ENCODE data around the gene SERP2.
A peak's percentile ranks its signal among the peaks of the same experiment; 100 is the strongest.

The SERP2 gene

GRCh38 chr13:44388427-44389059 lies 14.9 kb downstream of the SERP2 start:
- no peak for DNase-seq (ENCODE audit: low spot score)

GRCh38 chr13:44389060-44389666 lies 15.5 kb downstream of the SERP2 start:
- no peak for DNase-seq (ENCODE audit: low spot score)

- no peak for DNase-seq (ENCODE audit: low spot score)
Observed at GRCh38 chr13:44389876-44390275, 16.3 kb downstream of the SERP2 start.

- no peak for DNase-seq (ENCODE audit: low spot score)
Observed at GRCh38 chr13:44393391-44393790, 19.8 kb downstream of the SERP2 start.

DNA sequence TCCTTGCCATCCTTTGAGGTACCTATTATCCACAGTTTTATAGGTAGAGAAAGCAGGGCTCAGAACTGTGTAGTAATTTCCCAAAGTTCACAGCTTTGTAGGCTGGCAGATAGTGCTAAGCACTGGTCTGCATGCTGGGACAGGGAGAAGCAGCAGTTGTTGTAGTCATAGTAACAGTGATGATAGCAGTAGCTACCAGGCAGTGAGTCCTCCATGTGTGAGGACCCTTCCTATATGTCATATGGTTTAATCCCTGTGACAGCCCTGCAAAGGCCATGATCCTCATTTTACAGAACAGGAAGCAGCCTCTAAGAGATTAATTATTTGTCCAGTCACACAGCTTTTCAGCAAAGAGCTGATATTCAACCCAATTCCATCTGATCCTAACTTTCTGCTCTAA lies 21.0 kb downstream of the SERP2 start:
- no peak for DNase-seq (ENCODE audit: low spot score)

DNA sequence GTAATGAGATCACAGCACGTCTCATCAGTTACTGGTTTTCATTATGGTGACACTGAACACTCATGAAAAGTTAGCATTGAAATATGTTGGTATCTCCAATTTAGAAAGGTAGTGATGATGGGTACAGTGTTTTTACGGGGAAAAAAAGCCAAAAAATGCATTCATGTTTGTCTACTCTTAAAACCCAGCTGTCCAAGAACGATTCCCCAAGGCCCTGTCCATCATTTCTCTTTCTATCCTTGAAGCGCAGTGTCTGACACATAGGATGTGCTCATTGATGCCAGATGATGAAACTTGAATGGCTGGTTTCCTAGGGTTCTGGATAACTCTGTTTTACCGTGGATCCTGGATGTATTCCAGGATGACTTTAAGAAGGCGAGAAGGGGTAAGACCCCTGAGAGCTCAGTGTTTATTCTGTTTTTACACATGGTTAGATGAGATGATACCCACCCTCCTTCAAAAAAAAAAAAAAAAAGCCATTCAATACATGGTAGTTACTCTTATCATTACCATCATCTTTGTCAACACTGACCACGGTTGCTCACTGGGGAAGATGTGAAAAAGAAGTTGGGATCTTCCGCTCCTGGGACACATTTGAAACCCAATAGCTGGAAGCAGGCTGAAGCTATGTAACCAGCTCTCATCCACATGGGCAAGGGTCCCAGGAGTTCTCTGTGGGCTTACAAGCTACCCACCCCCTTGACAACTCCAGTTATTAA lies 22.5 kb downstream of the SERP2 start:
- no peak for DNase-seq (ENCODE audit: low spot score)

DNA sequence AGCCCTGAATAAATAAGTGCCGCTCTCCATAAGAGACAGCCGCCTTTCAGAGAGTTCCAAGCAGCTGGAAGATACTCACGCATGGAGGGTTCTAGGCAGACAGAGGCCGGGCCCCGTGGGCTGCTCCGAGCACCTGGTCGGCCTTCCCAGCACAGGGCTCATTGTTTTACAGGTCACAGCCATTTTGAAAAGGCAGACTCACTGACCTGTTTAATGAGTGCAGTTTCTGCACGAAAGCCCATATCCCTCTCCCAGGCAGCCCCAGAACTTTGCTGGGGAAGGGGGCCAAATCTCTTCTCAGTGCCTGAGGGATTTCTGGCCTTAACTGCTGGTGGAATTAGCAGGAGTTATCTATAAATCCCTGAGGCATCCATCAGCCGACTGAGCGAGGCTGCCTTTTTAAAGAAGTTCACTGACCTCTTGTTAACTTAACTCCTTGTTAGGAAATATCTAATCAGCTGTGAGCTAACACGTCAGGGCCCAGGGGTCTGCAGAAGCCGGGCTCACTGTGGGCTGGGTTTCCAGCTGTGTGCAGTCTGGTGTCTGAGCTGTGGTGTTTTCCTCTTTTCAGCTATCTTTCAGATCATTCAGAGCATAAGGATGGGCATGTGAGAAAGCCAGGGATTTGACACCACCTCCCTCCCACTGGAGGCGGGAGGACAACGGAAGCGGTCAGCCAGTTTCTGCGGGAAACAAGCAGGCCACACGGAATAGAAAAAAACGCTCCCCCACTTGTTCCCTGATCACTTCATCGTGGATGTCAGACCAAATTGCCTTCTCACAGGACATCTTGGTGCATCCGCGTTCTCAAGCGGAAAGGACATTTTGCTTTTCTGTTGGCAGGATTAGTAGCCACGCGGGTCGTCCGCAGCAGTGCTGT lies 23.3 kb downstream of the SERP2 start:
- no peak for DNase-seq (ENCODE audit: low spot score)

GRCh38 chr13:44397766-44398223 lies 24.2 kb downstream of the SERP2 start:
- no peak for DNase-seq (ENCODE audit: low spot score)

GRCh38 chr13:44398606-44399005 lies 25.0 kb downstream of the SERP2 start:
- no peak for DNase-seq (ENCODE audit: low spot score)

DNA sequence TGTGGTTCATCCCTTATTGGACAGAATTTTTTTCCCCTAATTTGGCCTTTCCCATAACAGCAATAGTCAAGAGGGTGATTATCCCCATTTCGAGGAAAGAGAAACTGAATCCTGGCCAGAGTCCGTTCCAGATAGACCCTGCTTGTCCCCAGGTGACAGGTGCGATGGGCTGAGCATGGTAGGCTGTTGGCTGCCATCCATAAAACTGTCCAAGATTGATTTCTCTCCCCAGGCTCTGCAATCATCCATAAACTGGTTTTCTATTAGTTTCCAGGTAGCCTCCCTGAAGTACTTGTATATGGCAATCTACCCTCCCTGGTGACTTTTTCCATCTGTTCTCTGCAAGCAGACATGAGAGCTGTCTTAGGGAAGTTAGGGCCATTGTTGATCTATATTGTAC lies 25.4 kb downstream of the SERP2 start:
- DNase-seq (ENCODE audit: low spot score): no peak

GRCh38 chr13:44400736-44401135 lies 27.1 kb downstream of the SERP2 start:
- no peak for DNase-seq (ENCODE audit: low spot score)

GRCh38 chr13:44401577-44401976 lies 28.0 kb downstream of the SERP2 start:
- DNase-seq (ENCODE audit: low spot score): no peak

DNA sequence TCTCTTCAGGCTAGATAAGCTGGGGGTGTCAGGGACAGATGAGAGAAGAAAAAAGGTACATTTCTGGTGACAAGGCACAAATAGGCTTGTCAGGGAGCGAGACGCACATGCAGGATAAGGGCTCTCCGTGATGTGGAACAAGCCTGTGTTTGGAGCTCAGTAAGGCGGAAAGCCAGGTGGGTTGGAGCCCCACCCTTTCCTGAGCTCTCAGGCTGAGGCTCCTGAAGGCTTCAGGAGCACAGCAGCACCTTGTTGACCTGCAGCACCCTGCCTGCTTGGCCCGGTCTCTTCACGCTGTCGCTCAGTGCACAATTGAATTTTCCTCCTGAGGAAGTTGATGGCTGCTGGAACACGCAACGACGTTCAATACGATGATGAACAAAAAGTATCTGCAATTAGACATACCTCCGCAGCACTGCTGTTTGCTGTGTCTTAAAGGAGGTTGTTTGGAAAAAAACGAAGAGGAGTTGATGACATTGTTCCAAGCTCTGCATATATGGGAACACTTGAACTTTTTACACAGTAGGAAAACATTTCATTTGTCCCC lies 29.3 kb downstream of the SERP2 start:
- no peak for DNase-seq (ENCODE audit: low spot score)

DNA sequence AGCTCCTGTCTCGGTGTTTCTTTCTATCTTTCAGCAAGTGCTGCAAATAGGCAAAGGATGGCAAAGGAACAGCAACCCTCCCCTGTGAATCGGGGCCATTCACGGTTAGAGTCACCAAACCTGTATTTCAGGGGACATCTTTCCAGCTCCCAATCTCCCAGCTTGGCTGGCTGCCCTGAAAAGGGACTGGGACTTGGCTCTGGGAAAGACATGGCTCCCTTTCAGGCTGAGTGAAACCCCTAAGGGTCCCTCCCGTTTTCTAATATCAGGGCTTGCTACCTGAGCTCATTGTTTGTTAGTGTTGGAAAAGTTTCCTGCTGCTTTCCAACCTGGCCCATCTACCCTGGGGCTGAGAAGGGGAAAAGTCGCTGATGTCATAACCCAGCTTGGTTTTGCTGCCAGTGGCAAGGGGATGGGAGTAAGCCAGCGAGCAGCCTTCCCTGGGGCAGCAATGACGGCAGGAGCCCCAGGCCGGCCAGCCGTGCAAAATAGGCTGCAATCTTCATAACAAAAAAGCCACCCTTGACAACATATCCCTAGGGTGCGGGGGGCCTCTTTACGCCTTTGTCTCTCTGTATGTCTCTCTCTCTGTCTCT lies 29.9 kb downstream of the SERP2 start:
- no peak for DNase-seq (ENCODE audit: low spot score)

- DNase-seq (ENCODE audit: low spot score): no peak
Observed at GRCh38 chr13:44404261-44405132, 30.9 kb downstream of the SERP2 start.

DNA sequence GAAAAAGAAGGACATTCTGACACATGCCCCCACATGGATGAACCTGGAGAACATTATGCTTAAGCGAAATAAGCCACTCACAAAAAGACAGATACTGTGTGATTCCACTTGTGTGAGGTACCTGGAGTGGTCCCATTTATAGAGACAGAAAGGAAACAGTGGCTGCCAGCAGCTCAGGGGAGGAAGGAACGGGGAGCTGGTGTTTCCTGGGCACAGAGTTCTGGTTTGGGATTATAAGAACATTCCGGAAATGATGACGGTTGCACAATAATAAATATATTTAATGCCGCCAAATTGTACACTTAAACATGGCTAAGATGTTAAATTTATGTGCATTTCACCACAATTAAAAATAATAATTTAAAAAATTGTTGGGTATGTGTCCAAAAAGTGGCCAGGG lies 33.0 kb downstream of the SERP2 start:
- peak; percentile 63 for DNase-seq (ENCODE audit: low spot score)

DNA sequence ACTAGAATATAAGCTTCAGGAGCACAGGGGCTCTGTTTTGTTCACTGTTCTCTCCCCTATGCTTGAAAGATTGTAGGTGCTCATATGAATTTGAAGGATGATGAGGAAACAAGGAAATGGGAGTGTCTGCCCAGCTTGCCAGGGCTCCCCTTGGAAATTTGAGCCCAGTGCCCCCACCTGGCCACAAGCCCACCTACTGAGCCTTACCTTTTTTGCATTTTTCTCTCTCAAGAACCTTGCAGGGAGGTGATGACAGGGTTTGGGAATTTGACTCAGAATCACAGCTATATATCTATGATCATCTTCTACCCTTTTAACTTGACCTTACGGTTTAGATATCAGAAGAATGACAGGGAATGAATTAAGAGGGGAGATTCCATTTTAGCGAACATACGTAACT lies 33.8 kb downstream of the SERP2 start:
- no peak for DNase-seq (ENCODE audit: low spot score)

- no peak for DNase-seq (ENCODE audit: low spot score)
Observed at GRCh38 chr13:44407891-44408290, 34.3 kb downstream of the SERP2 start.

- DNase-seq (ENCODE audit: low spot score): no peak
Observed at GRCh38 chr13:44409595-44409994, 36.0 kb downstream of the SERP2 start.

GRCh38 chr13:44410328-44410859 lies 36.8 kb downstream of the SERP2 start:
- DNase-seq (ENCODE audit: low spot score): no peak
